Stimulated activated CD4-positive, alpha-beta T cell treated with anti-CD3 and anti-CD28 coated beads, Interleukin-2, amount 100 ng/mL, for 4 hours (primary cell): ENCODE measurements around the gene ATG2A.

Source experiments
- DNase-seq: peaks from one replicate; pipeline ENCODE4 v3.0.0-alpha.2; 2020; ENCODE audit warnings: low read depth

Gene ATG2A

DNA sequence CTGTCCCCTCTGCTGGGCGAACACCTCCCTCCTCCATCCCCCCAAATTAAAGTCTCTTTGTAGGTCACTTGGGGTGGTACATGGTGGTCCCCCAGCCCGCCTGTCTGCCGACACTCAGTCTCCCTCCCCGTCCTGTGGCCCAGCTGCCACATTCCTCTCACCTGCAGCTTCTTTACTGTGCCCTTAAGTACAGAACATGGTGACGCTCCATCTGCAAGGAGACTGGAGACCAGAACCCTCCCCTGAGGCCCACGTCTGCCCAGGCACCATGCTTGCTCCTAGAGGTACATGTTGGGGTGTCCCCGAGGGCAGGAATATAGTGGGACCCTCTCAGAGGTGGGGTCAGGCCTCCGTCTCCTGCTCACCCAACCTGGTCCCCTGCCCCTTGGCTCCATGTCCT lies 33.0 kb downstream of the ATG2A start:
- no peak for DNase-seq

DNA sequence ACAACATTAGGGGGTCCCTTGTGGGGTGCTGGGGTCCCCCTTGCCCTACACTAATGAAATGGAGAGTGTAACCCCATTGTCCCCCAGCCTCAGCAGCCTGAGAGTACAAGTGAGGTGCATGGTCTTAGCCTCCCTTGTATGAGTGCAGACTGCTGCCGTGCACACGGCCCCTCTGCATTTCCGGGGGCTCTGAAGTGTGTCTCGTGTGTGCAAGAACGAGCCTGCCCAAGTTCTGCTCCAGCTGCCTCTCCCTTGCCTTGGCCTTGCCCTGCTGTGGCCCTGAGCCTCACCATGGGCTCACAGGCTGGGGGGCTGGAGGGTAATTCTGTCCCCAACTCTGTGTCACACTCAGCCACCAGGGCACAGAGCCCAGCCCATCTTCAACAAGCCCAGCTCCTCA lies 33.4 kb downstream of the ATG2A start:
- no peak for DNase-seq

DNA sequence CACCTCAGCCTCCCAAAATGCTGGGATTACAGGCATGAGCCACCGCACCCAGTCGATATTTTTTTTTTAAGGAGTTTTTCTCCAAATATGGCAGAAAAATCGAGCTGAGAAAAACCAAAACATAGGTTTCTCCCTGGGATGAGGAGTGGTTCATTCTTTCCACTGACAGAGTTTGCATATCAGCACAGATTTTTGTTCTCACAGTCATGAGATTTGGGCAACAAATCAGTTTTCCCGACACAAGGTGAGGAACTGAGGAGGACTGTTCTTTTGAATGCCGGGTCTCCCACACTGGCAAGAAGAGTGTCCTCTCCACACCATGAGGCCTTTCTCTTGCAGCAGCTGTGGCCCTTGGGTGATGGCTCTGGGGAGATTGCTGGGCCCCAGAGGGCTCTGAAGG lies 34.8 kb downstream of the ATG2A start:
- no peak for DNase-seq

DNA sequence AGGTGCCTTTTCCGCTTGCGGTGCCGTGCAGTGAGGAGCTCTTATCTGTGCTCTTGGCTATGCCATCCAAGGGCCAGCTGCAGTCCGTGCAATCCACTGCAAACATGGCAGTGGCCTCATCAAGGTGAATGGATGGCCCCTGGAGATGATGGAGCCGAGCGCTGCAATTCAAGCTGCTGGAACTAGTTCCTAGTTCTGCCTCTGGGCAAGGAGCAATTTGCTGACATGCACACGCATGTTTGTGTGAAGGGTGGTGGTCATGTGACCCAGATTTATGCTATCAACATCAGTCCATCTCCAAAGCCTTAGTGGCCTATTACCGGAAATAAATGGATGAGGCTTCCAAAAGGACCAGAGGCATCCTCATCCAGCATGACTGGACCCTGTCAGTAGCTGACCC lies 35.5 kb downstream of the ATG2A start:
- DNase-seq = no peak

DNA sequence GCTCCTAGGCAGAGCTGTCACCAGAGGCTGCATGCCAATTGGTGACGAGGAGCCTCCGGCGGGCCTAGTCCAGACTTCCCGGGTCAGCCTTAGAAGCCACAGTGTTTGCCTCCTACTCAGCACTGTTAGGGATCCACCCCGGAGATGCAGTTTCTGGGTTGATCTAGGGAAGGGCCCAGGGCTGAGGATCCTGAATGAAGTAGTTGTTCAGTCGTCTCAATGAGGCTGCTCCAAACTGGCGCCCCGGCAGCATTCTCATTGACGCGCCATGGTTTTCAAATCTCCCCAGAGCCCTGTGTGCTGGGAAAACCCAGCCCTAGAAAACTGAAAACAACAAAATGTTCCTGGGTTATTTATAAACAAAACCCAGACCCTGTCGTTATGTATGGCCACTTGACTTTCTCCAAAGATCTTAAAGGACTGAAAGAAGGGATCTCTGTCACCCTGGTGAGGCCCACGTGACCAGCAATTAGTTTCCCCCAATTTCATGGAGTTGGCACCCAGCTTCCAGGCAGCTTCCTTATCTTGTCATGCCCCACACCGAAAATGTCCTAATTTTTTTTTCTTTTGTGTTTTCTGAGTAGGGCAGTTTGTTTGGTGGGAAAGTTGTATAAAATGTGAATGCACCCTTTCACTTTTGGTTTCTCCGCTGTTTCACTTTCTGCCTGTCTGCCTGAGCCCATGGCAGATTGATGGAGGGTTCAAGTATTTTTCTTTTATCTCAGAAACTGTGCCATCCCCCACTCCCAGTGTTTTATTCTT lies 36.6 kb downstream of the ATG2A start:
- no peak for DNase-seq

DNA sequence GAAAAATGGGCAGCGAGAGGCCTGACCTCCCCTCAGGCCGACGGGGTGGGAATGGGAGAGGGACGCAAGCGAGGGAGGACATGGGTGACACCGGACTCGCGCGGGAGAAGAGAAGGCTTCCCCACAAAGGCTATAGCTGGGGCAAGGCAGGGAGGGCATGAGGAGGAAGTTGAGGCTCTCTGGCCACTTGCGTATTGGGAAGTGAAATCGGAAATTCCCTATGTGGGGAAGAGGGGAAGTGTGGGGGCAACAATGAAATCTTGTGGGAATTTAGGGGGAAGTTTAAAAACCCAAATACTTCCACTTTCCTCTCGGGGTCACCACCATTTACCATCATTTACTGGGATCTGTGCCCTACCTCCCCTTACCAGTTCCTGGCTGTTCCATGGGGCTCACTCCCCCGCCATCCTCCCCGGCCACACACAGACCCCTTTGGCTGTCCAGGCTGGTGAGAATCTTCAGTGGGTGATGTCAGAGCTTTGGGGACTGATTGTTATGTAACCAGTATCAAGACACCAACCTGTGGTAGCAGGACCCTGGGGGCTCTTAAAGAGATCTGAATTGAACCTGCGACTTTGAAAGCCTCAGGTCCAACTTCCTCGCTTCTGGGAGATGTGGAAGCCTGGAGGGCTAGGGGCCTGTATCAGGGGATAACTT lies 37.6 kb downstream of the ATG2A start:
- DNase-seq = no peak

DNA sequence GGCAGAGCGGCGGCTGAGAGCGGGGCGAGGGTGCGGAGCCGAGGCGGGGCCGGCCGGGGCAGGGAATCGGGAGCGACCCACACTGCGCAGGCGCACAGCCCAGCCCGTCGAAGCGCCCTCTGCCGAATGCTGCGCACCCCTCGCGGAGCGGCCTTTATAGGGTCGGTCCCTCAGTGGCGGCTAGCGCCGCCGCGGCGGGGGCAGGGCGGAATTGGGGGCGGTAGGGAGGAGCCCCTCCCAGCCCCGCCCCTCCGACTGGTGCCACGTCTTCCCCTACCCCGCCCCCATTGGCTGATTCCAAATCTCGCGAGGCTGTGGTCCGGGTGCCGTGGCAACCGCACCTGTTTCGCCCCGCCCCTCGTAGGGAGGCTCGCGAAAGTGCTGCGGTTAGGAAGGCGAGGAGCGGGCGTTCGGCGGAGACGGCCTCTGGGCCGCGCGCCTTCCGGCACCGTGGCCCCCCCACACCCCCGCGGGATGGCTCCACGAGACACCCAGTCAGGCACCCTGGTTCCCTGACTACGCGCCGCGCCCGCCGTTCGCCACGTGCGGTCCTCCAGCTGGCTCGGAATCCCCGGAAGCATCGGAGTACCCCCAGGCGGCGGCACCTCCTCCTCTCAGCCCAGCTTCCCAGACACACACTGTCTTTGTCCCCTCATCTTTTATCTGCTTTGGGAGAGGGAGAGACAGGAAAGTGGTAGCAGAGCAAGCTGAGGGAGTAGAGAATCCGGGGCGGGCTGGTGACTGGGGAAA lies 38.3 kb downstream of the ATG2A start, which contains the start of gene EHD1:
Gene EHD1, minus strand, starts transcription at position 128 of the 750 bp plus-strand sequence. CDS start 157 bp downstream, outside the sequence.
- peak; percentile 99 for DNase-seq

DNA sequence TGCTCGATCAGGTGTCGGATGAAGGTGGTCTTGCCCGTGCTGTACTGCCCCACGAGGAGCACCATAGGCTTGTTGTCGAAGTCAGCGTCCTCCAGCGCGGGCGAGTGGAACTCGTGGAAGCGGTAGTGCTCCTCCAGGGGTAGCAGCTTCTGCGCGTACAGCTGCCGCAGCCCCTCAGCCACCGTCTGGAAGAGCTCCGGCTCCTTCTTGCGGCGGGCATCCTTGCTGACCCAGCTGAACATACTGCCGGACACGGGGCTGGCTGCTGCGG lies 38.9 kb downstream of the ATG2A start:
- no peak for DNase-seq

DNA sequence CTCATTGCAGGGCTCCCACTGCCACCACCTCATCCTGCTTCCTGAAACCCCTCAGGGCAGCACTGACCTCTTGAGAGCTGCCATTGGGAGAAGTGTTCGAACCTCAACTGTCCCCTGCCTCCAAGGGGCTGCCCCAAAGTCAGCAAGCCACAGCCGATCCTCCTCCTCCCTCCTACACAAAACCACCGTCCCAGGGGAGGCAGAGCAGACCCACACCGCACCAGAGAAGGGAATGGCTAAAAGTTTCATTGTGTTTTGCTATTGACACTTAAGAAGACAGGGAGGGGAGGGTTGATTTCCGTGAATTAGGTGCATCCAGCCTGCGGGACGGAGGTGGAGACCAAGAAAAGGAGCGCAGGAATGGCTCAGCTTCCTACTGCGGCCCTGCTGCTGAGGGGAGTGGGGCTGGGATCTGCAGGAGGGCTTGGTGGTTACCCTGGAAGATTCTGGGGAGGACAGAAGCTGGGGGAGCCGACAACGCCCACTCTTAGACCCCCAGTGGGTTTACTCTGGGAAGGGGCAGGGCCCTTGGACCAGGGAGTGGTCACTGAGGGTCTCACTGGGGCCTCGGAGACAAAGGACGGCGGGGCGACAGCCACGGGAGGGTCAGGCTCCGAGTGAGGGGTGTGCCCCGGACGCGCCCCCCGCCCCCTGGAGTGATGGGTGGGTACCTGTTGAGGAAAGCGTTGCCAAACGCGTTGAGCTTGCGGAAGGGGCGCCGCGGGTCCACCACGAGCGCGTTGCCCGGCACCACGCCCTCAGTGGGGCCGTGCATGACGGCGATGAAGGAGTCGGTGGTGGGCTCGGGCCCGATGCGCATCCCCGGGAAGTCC lies 39.4 kb downstream of the ATG2A start:
- no peak for DNase-seq

DNA sequence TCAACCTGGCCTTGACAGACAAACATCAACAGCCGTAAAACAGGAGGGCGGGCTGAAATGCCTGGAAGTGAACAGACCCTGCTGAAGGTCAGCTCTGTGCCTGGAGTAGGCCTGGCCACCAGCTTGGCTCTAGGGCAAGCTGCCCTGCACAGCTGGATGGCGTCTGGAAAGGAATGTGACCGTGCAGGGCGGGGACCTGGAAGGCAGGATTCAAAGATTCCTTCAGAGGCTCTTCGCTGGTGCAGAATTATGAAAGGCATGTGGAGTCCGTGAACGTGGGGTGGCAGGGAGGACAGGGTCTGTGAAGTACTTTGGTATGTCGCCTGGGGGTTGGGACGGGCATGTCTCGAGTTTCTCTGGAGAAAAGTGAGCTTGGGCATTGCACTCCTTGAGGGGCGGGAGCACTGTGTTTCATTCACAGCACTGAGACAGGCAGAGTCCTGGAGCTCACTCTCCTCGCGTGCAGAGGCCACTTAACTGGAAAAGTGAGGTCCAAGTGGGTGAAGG lies 40.1 kb downstream of the ATG2A start:
- no peak for DNase-seq

DNA sequence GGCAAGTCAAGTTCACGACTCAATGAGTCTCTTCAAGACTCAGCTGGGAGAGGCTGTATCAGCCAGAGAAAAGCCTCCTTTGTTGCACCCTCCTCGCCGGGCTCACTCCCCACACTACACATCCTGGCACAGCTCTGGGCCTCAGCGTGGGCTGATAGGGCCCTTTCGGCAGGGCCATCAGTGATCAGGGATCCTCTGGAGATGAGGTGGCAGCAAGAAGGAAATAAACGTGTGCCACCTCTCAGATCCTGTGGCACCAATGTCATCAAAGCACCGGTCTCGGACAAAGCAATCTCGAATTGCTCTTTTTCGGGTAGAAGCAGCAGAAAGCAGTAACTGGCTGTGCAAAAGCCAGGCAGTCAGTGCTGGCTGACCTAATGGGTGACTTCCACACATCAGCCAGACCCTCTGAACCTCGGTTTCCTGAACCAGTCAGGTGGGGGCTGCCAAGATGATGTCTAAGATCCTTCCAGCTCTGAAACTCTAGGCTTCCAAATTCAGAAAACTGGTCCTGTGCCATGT lies 40.7 kb downstream of the ATG2A start:
- no peak for DNase-seq

DNA sequence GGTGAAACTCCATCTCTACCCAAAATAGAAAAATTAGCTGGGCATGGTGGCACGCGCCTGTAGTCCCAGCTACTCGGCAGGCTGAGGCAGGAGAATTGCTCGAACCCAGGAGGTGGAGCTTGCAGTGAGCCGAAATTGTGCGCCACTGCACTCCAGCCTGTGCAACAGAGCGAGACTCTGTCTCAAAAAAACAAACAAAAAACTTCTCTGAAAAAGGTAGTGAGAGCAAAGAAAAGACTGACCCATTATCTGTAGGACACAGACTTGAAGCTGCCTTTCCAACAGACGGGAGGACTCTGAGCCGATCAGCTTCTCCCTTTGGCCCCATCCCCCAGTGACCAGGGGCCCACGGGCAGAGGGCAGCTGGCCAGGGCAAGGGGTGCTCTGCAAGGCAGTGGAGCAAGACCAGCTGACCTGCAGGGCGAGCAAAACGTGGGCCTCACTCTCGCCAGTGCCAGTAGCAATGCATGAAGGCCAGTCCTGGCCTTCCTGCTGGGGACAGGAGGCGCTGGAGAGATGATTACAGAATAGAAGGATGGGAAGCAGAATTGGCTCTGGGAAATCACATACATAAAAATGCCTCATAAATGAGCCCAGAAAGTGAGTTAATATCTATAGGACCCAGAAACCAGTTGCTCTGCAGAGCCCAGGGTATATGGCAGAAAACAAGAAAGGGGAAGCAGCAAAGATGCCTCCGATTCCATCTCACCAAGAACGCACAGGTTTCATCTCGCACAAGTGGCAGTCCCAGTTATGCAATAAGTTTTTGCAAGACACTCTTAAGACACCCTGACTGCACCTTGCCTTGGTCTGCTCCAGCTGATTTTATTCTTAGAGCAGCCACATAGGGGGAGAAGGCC lies 41.4 kb downstream of the ATG2A start:
- no peak for DNase-seq

DNA sequence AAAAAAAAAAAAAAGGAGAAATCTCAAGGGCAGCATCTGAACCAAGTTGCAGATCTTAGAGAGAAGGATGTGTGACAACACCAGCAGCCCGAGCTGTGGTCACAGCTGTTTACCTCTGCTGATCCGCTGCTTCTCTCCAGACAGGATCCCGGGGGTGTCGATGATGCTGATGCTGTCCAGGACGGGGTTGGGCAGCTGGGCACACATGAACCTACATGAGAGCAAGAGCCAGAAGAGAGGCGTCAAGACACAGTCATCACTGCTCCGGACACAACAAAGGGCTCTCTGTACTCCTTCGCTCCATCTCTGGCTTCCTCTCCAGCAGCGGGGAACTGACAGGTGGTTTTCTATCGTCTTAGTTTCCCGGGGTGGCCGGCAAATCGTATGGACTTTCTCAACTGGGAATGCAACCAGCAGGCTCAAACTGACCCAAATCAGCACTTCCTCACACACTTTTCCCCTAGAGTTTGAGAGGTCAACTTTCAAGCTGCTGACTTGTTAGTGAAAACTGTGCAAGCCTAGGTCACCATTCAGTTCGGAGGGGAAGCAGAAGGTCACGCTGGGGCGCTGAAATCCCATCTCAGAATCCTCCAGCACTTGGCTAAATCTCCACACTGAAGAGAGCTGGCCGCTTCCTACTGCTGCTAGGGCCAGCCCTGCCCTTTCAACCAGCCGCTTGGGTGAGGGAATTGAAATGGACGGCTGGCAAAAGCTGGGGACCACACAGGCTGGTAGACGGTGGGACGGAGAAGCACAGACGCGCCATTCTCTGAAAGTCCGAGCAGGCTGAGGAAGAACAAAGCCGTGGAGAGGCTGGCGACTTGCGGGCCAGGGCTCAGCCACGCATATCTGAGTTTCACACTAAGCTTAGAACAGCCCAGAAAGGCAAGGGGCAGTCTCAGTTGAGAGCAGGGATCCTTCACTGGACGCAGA lies 42.4 kb downstream of the ATG2A start:
- no peak for DNase-seq

DNA sequence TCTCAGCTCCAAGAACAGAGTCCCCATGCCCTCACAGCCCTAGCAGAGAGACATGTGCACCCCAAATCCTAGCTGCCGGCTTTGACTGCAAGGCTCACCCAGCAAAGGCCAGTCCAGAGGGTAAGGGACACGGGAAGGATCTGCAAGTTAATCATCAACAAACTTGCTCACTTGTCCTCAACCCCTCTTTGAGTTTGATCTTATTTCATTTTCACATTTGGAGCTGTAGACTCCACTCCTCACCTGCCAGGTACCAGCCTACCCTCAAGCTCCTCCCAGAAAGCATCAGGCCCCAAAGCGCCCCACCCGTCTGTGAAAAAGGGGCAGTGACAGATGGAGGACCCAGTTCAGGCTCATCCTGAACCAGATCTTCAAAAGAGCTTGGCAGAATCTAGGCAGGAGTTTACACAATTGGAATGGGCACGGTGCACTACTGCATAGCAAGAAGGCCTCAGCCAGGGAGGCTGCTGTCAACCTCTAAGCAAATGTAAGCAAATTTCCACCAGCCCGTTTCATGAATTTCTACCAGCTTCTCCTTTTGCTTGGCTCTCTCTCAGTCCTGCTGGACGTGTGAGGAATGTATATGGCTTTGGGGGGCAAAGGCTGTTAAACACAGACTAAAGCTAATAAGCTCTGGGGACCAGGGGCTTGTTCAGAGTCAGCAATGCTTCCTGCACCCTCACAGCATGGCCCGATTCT lies 44.1 kb downstream of the ATG2A start:
- DNase-seq = no peak

DNA sequence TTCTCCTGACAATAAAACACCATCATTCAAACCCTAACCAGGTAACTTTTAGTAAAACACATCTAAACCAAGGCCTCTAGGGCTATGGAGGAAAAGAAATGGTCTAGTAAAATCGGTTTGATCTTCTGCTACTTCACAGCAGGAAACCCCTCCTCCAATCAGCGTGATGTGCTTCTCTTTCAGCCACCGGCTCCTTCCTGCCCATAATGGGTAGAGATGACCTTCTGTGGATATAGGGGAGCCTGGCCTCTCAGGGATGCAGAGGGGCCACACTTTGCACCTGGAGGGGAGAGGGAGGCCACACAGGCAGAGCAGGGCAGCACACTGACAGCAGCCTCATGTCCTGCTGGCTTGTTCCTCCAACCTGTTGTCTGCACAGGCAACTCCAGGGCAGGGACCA lies 45.5 kb downstream of the ATG2A start:
- DNase-seq = no peak

DNA sequence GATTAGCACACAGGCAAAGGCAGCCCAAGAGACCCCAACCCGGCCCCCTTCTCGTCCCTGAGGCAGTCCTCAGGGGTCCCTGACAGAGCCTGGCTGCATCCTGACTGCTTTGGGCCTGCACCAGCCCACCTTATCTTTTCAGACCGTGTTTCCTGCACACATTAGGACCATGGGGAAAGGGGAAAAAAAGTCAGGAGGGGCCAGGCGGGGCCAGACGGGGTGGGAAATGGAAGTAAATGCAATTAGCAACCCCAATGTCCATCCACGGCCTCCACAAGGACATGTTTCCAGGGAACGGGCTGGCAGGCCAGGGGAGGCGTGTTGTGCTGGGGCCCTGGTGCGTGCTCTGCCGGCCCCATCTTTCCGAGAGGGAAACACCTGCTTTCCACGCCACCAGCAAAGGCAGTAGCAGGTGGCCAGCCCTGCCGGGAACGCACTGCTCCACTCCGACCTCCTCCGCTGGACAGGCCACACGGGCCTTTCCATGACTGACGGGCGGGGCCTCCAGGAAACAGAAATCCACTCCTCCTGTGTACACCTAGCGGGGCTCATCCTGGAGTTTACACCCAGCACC lies 46.0 kb downstream of the ATG2A start:
- no peak for DNase-seq

DNA sequence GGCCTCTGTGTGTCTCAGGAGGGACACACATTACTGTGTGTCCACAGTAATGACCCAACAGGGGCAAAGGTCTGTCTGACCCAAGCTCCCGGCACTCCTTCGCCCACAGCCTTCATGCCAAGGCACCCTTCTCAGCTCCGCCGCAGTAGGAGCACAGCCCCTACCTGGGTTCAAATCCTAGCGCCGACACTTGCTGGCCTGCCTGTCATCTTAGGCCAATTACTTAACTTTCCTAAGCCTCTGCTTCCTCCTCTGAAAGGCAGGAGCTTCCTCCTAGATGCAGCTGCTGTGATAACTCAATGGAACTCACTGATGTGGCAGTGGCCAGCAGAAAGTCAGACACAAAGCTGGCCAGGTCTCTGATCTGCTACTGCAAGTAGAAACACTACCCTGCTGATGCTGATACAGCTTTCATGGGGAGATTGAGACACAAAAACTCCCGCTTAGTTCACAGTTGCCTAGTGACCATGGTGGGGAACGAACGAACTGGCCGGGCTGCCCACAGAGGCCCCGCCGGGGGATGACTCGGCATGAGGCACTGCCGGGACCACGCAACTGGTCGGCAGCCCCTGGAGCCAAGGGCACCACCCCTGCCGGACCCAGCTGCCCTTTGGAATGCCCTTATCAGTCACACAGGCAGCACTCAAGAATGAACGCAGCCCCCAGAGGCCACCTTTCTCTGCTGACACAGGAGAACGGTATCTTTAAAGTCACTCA lies 46.7 kb downstream of the ATG2A start:
- DNase-seq = no peak

DNA sequence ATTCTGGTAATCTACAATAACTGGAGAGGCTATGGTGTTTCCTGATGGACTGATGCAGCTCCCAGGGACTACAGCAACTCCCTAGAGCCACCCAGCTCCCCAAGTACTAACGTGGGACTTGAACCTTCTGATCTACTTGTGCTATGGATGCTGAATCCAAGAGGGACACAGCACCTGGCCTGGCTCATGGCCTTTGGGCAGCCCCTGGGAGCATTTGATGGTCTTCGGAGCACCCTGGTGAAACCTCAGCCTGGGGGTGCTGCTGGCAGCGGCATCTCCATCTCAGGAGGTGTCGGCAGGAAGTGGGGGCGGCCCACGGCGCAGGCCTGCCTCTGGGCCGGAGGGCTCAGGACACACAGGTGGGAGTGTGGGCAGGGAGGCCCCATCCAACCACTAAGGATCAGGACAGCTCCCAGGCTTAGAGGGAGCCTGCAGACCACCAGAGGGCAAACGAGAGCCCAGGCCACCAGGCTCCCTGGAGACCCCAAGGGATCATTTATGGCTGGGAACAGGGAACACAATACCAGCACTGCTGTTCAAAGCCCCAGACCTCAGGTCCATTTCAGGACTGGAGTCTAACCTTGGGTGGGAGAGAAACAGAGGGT lies 47.3 kb downstream of the ATG2A start:
- DNase-seq = no peak
